Panc1 (cell line): Measurements from ENCODE around the gene BRF1.

Experiments
- POLR2AphosphoS5 ChIP-seq: IDR thresholded peaks from 2 replicates; pipeline ENCODE4 v1.6.1; 2012; ENCODE audit warnings: mild to moderate bottlenecking, low read depth, low read length, moderate library complexity
- SIN3A ChIP-seq: IDR thresholded peaks from 2 replicates; pipeline ENCODE4 v1.6.1; 2012; ENCODE audit warnings: low read depth, mild to moderate bottlenecking, low read length, moderate library complexity, borderline replicate concordance; ENCODE audit not compliant: insufficient read depth
- TF ChIP-seq, protein P1 (sequence below), 2 experiments: IDR thresholded peaks; 2 replicates each; pipeline ENCODE4 v1.6.1; 2011 to 2012; ENCODE audit warnings: low read depth in 2 of 2, control low read depth in 1 of 2, low read length in 1 of 2, mild to moderate bottlenecking in 1 of 2, moderate library complexity in 1 of 2; ENCODE audit not compliant: insufficient read depth in 1 of 2
- TF ChIP-seq, protein P2 (sequence below): fragments of 450-650 bp; IDR thresholded peaks from 2 replicates; pipeline ENCODE4 v1.5.1; 2017; ENCODE audit warnings: mild to moderate bottlenecking

DNA sequence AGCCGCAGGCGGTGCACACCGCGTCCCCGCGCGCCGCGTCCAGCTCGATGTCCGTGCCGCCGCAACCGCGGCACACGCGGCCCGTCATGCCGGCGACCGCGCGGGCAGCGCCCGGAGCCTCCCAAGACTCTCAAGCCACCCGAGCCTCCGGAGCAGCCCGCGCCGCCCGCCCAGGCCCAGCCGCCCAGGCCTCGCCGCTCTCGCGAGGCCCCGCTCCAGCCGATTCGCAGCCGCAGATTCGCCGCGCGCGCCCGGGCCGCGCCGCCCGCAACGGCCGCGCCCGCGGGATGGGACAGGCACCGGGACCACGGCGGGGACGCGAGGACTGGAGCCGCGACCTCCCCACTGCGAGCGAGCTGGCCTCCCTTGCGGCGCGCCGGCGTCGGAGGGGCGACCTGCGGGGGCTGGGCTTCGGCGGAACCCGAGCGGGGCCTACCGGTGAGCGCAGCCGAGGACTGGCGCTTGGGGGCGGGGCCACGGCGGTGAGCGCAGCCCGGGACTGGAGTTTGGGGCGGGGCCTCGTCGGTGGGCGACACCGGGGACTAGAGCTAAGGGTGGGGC is at the start of gene BRF1:
- TF ChIP-seq, protein P1, sequence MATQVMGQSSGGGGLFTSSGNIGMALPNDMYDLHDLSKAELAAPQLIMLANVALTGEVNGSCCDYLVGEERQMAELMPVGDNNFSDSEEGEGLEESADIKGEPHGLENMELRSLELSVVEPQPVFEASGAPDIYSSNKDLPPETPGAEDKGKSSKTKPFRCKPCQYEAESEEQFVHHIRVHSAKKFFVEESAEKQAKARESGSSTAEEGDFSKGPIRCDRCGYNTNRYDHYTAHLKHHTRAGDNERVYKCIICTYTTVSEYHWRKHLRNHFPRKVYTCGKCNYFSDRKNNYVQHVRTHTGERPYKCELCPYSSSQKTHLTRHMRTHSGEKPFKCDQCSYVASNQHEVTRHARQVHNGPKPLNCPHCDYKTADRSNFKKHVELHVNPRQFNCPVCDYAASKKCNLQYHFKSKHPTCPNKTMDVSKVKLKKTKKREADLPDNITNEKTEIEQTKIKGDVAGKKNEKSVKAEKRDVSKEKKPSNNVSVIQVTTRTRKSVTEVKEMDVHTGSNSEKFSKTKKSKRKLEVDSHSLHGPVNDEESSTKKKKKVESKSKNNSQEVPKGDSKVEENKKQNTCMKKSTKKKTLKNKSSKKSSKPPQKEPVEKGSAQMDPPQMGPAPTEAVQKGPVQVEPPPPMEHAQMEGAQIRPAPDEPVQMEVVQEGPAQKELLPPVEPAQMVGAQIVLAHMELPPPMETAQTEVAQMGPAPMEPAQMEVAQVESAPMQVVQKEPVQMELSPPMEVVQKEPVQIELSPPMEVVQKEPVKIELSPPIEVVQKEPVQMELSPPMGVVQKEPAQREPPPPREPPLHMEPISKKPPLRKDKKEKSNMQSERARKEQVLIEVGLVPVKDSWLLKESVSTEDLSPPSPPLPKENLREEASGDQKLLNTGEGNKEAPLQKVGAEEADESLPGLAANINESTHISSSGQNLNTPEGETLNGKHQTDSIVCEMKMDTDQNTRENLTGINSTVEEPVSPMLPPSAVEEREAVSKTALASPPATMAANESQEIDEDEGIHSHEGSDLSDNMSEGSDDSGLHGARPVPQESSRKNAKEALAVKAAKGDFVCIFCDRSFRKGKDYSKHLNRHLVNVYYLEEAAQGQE (IDR thresholded peaks at IDR 0.05; ENCODE audit: insufficient read depth in 1 of 2, low read depth in 2 of 2, low read length in 1 of 2), result no peak
- TF ChIP-seq, protein P2, sequence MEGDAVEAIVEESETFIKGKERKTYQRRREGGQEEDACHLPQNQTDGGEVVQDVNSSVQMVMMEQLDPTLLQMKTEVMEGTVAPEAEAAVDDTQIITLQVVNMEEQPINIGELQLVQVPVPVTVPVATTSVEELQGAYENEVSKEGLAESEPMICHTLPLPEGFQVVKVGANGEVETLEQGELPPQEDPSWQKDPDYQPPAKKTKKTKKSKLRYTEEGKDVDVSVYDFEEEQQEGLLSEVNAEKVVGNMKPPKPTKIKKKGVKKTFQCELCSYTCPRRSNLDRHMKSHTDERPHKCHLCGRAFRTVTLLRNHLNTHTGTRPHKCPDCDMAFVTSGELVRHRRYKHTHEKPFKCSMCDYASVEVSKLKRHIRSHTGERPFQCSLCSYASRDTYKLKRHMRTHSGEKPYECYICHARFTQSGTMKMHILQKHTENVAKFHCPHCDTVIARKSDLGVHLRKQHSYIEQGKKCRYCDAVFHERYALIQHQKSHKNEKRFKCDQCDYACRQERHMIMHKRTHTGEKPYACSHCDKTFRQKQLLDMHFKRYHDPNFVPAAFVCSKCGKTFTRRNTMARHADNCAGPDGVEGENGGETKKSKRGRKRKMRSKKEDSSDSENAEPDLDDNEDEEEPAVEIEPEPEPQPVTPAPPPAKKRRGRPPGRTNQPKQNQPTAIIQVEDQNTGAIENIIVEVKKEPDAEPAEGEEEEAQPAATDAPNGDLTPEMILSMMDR, result no peak
- TF ChIP-seq POLR2AphosphoS5 (no peak; the same call in 1 of the 2 replicates), SIN3A (no peak)
